NCI-H2171 (cell line): ENCODE data around the gene ATG2A.

Source experiments
- DNase-seq: peaks from one replicate; lab custom pipeline; 2025; lab: John Stamatoyannopoulos, UW

The ATG2A gene

GRCh38 chr11:64884019-64884418 is 33.0 kb downstream of the ATG2A start:
- DNase-seq, result no peak

- no peak for DNase-seq
Observed at GRCh38 chr11:64883575-64883974, 33.4 kb downstream of the ATG2A start.

GRCh38 chr11:64882243-64882642 is 34.8 kb downstream of the ATG2A start:
- DNase-seq, result no peak

GRCh38 chr11:64881476-64881875 is 35.5 kb downstream of the ATG2A start:
- DNase-seq, result no peak

- no peak for DNase-seq
Observed at GRCh38 chr11:64880240-64881001, 36.6 kb downstream of the ATG2A start.

GRCh38 chr11:64879244-64879900 is 37.6 kb downstream of the ATG2A start:
- no peak for DNase-seq

GRCh38 chr11:64878494-64879243 is 38.3 kb downstream of the ATG2A start, which contains the start of gene EHD1:
Gene EHD1, minus strand, starts transcription at chr11:64878621. Its CDS starts 157 bp downstream, at chr11:64878464.
- peak; percentile 99 for DNase-seq

GRCh38 chr11:64878223-64878493 is 38.9 kb downstream of the ATG2A start:
- no peak for DNase-seq

GRCh38 chr11:64877390-64878222 is 39.4 kb downstream of the ATG2A start:
- no peak for DNase-seq

- no peak for DNase-seq
Observed at GRCh38 chr11:64876835-64877341, 40.1 kb downstream of the ATG2A start.

GRCh38 chr11:64876229-64876750 is 40.7 kb downstream of the ATG2A start:
- DNase-seq, result no peak

GRCh38 chr11:64875369-64876228 is 41.4 kb downstream of the ATG2A start:
- no peak for DNase-seq

- no peak for DNase-seq
Observed at GRCh38 chr11:64874308-64875240, 42.4 kb downstream of the ATG2A start.

GRCh38 chr11:64872790-64873488 is 44.1 kb downstream of the ATG2A start:
- DNase-seq, result no peak

GRCh38 chr11:64871492-64871891 is 45.5 kb downstream of the ATG2A start:
- no peak for DNase-seq

GRCh38 chr11:64870893-64871466 is 46.0 kb downstream of the ATG2A start:
- DNase-seq, result no peak

GRCh38 chr11:64870176-64870892 is 46.7 kb downstream of the ATG2A start:
- no peak for DNase-seq
